Endothelial cell of umbilical vein (primary cell): ENCODE results near the gene COMP. TPM values are rescaled to one million over a fixed set of nuclear protein-coding genes. Genes with fewer than 3 reads are reported as not detected.
A peak's percentile ranks its signal among the peaks of the same experiment; 100 is the strongest.

Source experiments
- BruUV-seq: library from RNA; stranded (reverse); fragments of 400-500 nt; replicated peaks from 2 replicates; lab custom pipeline; 2021; lab: Mats Ljungman, UMichigan
- CTCF ChIA-PET: fragments of 300-600, 350-600 bp; sonication (Branson Sonifier 250); formaldehyde crosslinking; loops from one replicate; lab custom pipeline; 2021; ENCODE audit warnings: antibody characterized with exemption, inconsistent platforms; lab: Charles Lee
- POLR2A ChIA-PET: fragments of 300-600, 350-600 bp; sonication (Branson Sonifier 250); formaldehyde crosslinking; loops from one replicate; lab custom pipeline; 2021; ENCODE audit warnings: antibody characterized with exemption, inconsistent platforms; lab: Charles Lee
- DNase-seq: peaks from one replicate; pipeline ENCODE4 v3.0.0-alpha.2; 2011; ENCODE audit warnings: low read depth, low spot score
- FAIRE-seq: peaks from 2 replicates; lab custom pipeline; 2011; peaks lifted over from hg19 to GRCh38; lab: Jason Lieb, UNC
- H2AFZ ChIP-seq: 2 replicates; pipeline ENCODE4 v1.6.0; 2012; ENCODE audit warnings: low read depth, low read length, control low read depth, inconsistent platforms
- H3K27ac ChIP-seq: 2 replicates; pipeline ENCODE4 v1.5.1; 2011; ENCODE audit warnings: low read depth, mild to moderate bottlenecking, control low read depth, low read length, moderate library complexity; ENCODE audit not compliant: insufficient read depth
- H3K27me3 ChIP-seq, 2 experiments: 2 replicates each; pipeline versions ENCODE4 v1.6.0 to v1.6.1; 2011; ENCODE audit warnings: low read length in 2 of 2, mixed read lengths in 1 of 2; ENCODE audit not compliant: control insufficient read depth in 2 of 2, insufficient read depth in 2 of 2
- H3K36me3 ChIP-seq, 2 experiments: 2 replicates in 1 of 2; 3 replicates in 1 of 2; pipeline ENCODE4 v1.5.1; 2011; ENCODE audit warnings: low read length in 2 of 2, mild to moderate bottlenecking in 1 of 2, moderate library complexity in 1 of 2; ENCODE audit not compliant: control insufficient read depth in 2 of 2, insufficient read depth in 2 of 2; ENCODE audit errors: extremely low read depth in 1 of 2
- H3K4me1 ChIP-seq: 3 replicates; pipeline ENCODE4 v1.5.1; 2011; ENCODE audit warnings: mild to moderate bottlenecking, low read length; ENCODE audit not compliant: control insufficient read depth, insufficient read depth; ENCODE audit errors: extremely low read depth
- H3K4me2 ChIP-seq: 2 replicates; pipeline ENCODE4 v1.6.1; 2011; ENCODE audit warnings: low read length, control low read depth, mixed read lengths; ENCODE audit not compliant: insufficient read depth
- H3K4me3 ChIP-seq, 3 experiments: fragments of 200-600 bp in 1 of 3; sonication (generic), shearing (Covaris generic) in 1 of 3; replicated peaks in 1 of 3; 2 replicates each; pipeline ENCODE4 v1.5.1; 2011 to 2016; ENCODE audit warnings: control low read depth in 3 of 3, low read length in 3 of 3, mild to moderate bottlenecking in 2 of 3, inconsistent platforms in 1 of 3, low read depth in 1 of 3, moderate library complexity in 1 of 3; ENCODE audit not compliant: insufficient read depth in 1 of 3
- H3K79me2 ChIP-seq: 2 replicates; pipeline ENCODE4 v1.6.0; 2012; ENCODE audit warnings: low read length, inconsistent platforms; ENCODE audit not compliant: control insufficient read depth, insufficient read depth
- H3K9ac ChIP-seq: replicated peaks from 2 replicates; pipeline ENCODE3; 2011; ENCODE audit warnings: low read length, control low read depth; ENCODE audit not compliant: insufficient read depth; ENCODE audit errors: extremely low read depth
- H3K9me1 ChIP-seq: replicated peaks from 3 replicates; pipeline ENCODE4 v1.6.0; 2011; ENCODE audit warnings: mild to moderate bottlenecking, low read length; ENCODE audit not compliant: control insufficient read depth, insufficient read depth; ENCODE audit errors: extremely low read depth
- H3K9me3 ChIP-seq: replicated peaks from 2 replicates; pipeline ENCODE4 v1.5.1; 2012; ENCODE audit warnings: low read length, inconsistent platforms; ENCODE audit not compliant: control insufficient read depth, insufficient read depth
- H4K20me1 ChIP-seq: replicated peaks from 2 replicates; pipeline ENCODE3; 2011; ENCODE audit warnings: mild to moderate bottlenecking, low read length; ENCODE audit not compliant: control insufficient read depth, insufficient read depth; ENCODE audit errors: extremely low read depth
- CTCF ChIP-seq, 2 donors: IDR thresholded peaks; 1 replicate in 1 of 2; 2 replicates in 1 of 2; pipeline ENCODE4 v1.5.1; 2011; ENCODE audit warnings: low read length in 2 of 2, mild to moderate bottlenecking in 2 of 2, moderate library complexity in 2 of 2, control low read depth in 1 of 2, inconsistent platforms in 1 of 2, low read depth in 1 of 2; ENCODE audit not compliant: insufficient read depth in 1 of 2; ENCODE audit errors: extremely low read depth in 1 of 2
- EZH2 ChIP-seq: IDR thresholded peaks from 2 replicates; pipeline ENCODE4 v1.6.1; 2012; ENCODE audit warnings: borderline replicate concordance, low read depth, mild to moderate bottlenecking, moderate library complexity, low read length, inconsistent platforms; ENCODE audit not compliant: severe bottlenecking
- FOS ChIP-seq: IDR thresholded peaks from 2 replicates; pipeline ENCODE4 v1.6.1; 2011; ENCODE audit warnings: mild to moderate bottlenecking, low read length, moderate library complexity, borderline replicate concordance; ENCODE audit not compliant: insufficient read depth
- GATA2 ChIP-seq: IDR thresholded peaks from 2 replicates; pipeline ENCODE4 v1.7.0; 2011; ENCODE audit warnings: low read depth, mild to moderate bottlenecking, moderate library complexity, mixed read lengths, low read length; ENCODE audit not compliant: insufficient read length, insufficient read depth
- JUN ChIP-seq: IDR thresholded peaks from 2 replicates; pipeline ENCODE4 v1.6.1; 2011; ENCODE audit warnings: borderline replicate concordance, low read depth; ENCODE audit not compliant: insufficient read length, insufficient read depth
- MAX ChIP-seq: IDR thresholded peaks from 2 replicates; pipeline ENCODE4 v1.6.1; 2011; ENCODE audit not compliant: insufficient read depth, insufficient read length
- MYC ChIP-seq: IDR thresholded peaks from one replicate; pipeline ENCODE4 v1.6.1; 2011; ENCODE audit warnings: mild to moderate bottlenecking, low read depth, low read length
- POLR2A ChIP-seq: IDR thresholded peaks from 2 replicates; pipeline ENCODE4 v1.6.1; 2012; ENCODE audit warnings: low read depth, mild to moderate bottlenecking, control low read depth, low read length
- POLR2AphosphoS5 ChIP-seq: IDR thresholded peaks from 2 replicates; pipeline ENCODE4 v1.6.1; 2012; ENCODE audit warnings: low read depth, mild to moderate bottlenecking, control low read depth, low read length, moderate library complexity; ENCODE audit not compliant: insufficient read depth
- dilution Hi-C: fragments of 300-500 bp; cut with MboI; formaldehyde crosslinking; loops from one replicate; pipeline ENCODE4 v1.15.0; 2019; ENCODE audit warnings: low sequenced_read_pairs; ENCODE audit not compliant: extremely low pct_ligation_motif_present
- intact Hi-C: fragments of 100-400 bp; cut with micrococcal nuclease; formaldehyde crosslinking; loops from one replicate; pipeline ENCODE4 v1.10.0; 2022
- polyA plus RNA-seq, 4 experiments: library from polyadenylated mRNA; depleted of rRNA in 3 of 4; stranded (reverse) in 3 of 4; unstranded in 1 of 4; fragments of >200 nt; gene quantifications; 2 replicates each; pipeline versions ENCODE4 v1.2.1 to v1.2.3, GENCODE V29; 2011 to 2012; ENCODE audit warnings: missing spikeins in 1 of 4
- total RNA-seq: library from RNA; stranded (reverse); gene quantifications from 2 replicates; pipeline ENCODE4 v1.2.3, GENCODE V29; 2021

Gene COMP
- total and polyA plus RNA-seq, 2 donors (not counting 3 experiments of a cell fraction or from before 2014, with no cell fraction given), result not detected

DNA sequence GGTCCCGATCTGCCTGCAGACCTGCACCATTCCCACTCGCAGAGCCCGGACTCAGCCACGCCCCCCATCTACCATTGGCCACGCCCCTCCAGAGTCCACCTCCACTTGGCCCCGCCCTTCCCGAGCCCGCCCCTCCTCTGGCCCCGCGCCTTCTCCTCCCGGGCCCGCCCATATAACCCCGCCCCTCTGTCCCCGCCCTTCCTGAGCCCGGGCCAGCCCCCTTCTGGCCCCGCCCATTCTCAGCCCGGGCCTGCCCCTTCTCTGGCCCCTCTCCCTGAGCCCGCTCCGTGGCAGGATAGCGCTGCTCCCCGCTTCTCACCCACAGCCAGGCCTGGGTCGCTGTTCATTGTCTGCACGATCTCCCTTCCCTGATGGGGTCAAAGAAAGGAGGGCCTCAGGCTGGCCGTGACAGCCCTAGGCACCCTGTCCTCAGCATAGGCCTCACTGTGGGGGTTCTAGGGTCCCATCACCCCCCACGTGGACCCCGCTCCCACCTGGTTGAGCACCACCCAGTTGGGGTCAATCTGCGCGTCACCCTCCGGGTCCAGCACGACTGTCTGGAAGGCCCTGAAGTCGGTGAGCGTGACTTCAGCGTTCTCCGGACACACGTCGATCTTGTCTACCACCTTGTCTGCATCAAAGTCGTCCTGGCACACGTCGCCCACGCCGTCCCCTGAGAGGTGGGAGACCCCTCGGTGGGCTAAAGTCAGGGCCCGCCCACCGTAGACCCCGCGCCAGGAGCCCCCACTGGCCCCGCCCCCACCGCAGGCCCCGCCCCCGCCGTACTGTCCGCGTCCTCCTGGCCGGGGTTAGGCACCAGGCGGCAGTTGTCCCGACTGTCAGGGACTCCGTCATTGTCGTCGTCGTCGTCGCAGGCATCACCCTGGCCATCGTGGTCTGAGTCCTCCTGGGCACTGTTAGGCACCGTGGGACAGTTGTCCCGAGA, 5.7 kb downstream of the COMP start:
- peak overlapping the region; percentile 31 for H2AFZ ChIP-seq
- no peak for TF ChIP-seq EZH2
- TF ChIP-seq MYC, result no peak
- no peak for TF ChIP-seq POLR2A
- no peak for TF ChIP-seq JUN
- no peak for TF ChIP-seq MAX
- TF ChIP-seq POLR2AphosphoS5, result no peak
- TF ChIP-seq FOS, result no peak
- no peak for TF ChIP-seq GATA2
- TF ChIP-seq CTCF (IDR thresholded peaks at IDR 0.05; ENCODE audit: extremely low read depth in 1 of 2, insufficient read depth in 1 of 2, low read depth in 1 of 2, low read length in 2 of 2), result no peak
- no peaks in the 10 kb centered on the region for H3K9me1 ChIP-seq
- no peak overlapping the region for H3K4me3 ChIP-seq
- no peak overlapping the region for H3K9ac ChIP-seq
- peak; percentile 58 for FAIRE-seq
- H3K9me3 ChIP-seq, result no peaks in the 10 kb centered on the region
- H3K36me3 ChIP-seq, result no peaks in the 10 kb centered on the region
- POLR2A ChIA-PET, result interaction anchor here (0.5 kb wide), 1 partner anchor 132 kb away, joined by 12 read pairs; no protein-coding TSS in a partner anchor
- H4K20me1 ChIP-seq, result no peaks in the 10 kb centered on the region
- dilution Hi-C loops, result no loop called here
- no peak overlapping the region for H3K27ac ChIP-seq
- peaks cover 35 to 36% of the 10 kb centered on the region in 2 experiments for H3K27me3 ChIP-seq
- no TSS peak for BruUV-seq
- peak; percentile 34 for DNase-seq
- no peaks in the 10 kb centered on the region for H3K4me1 ChIP-seq
- intact Hi-C loops, result loop anchor here (5.0 kb wide), 1 partner anchor 62 kb away; no protein-coding TSS in a partner anchor
- H3K4me2 ChIP-seq, result peak overlapping the region; percentile 18
- H3K79me2 ChIP-seq, result no peaks in the 10 kb centered on the region
- CTCF ChIA-PET, result no interaction called here
